CD4-positive, alpha-beta T cell treated with Interleukin-15 for 1 hour (primary cell): Measurements from ENCODE around the gene CDH16.
"Not testable (repeated sequence)": the region's sequence is repeated elsewhere in the genome, so short reads cannot be mapped to it uniquely, and the experiment has no call there.

Source experiments
- DNase-seq: peaks from one replicate; pipeline ENCODE4 v3.0.0-alpha.2; 2020

CDH16 gene

GRCh38 chr16:66946541-66946940, 27.9 kb upstream of the CDH16 start:
- no peak for DNase-seq

GRCh38 chr16:66945939-66946338, 27.3 kb upstream of the CDH16 start:
- DNase-seq: no peak

DNA sequence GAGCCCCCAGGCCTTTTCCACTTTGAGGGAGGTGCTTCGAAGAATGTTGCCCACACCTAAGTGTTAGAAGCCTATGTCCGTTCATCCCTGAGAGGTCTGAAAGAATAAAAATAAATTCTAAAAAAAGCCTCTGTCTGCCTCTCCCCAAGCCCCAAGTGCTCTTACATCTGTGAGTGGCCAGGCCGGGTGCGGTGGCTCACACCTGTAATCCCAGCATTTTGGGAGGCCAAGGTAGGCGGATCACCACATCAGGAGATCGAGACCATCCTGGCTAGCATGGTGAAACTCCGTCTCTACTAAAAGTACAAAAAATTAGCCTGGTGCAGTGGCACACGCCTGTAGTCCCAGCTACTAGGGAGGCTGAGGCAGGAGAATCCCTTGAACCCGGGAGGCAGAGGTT, 26.3 kb upstream of the CDH16 start:
- DNase-seq: not testable (repeated sequence)

DNA sequence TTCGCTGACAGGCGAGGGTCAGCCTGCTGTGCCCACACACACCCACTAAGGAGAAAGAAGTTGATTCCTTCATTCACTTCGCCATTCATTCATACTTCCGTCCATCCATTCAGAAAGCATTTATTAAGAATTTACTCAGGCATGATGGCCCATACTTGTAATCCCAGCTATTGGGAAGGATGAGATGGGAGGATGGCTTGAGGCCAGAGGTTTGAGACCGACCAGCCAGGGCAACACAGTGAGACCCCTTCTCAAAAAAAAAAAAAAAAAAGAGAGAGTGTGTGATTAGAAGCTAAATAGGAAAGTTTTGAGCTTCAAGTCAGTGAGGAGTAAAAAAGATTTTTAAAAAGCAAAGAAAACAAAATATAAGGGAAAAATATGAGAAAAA, 25.4 kb upstream of the CDH16 start:
- no peak for DNase-seq

DNA sequence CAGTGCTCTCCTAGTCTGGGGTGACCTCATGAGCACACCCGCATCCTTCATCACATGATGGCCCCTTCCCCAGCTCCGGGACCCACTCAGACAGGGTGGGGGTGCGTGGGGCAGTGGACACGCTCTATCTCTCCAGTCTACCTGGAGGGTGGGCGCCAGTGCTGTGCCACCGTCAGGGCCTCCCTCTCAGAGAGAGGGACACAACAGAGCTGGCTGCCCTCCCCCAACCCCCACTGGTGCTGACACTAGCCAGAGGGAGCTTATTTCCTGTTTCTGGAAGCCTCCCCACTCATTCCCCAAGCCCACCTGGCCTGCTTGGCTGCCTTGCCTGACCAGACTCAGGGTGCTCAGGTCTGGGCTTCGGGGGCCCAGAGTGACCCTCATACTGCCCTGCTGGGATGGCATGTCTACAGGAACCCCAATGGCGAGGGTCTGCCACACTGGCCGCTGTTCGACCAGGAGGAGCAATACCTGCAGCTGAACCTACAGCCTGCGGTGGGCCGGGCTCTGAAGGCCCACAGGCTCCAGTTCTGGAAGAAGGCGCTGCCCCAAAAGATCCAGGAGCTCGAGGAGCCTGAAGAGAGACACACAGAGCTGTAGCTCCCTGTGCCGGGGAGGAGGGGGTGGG, 24.9 kb upstream of the CDH16 start:
- DNase-seq: no peak

GRCh38 chr16:66942981-66943380, 24.3 kb upstream of the CDH16 start:
- no peak for DNase-seq

GRCh38 chr16:66940236-66940635, 21.6 kb upstream of the CDH16 start:
- no peak for DNase-seq

DNA sequence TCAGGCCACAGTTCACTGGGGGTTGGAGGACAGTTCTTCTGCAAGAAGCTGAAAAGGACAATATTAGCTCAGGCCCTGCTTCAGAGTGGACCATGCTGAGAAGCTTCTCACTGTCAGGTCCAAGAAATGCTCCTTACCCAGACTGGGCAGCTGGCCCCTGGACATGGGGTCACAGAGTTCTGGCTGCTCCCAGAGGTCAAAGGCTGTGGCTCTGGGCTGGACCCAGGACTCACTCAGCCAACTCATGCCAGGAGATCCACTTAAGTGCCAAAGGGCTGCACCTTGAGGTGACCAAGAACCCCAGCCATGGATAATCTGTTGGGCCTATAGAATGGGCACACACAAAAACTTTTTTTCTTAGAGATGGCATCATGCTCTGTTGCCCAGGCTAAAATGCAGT, 20.7 kb upstream of the CDH16 start:
- no peak for DNase-seq

DNA sequence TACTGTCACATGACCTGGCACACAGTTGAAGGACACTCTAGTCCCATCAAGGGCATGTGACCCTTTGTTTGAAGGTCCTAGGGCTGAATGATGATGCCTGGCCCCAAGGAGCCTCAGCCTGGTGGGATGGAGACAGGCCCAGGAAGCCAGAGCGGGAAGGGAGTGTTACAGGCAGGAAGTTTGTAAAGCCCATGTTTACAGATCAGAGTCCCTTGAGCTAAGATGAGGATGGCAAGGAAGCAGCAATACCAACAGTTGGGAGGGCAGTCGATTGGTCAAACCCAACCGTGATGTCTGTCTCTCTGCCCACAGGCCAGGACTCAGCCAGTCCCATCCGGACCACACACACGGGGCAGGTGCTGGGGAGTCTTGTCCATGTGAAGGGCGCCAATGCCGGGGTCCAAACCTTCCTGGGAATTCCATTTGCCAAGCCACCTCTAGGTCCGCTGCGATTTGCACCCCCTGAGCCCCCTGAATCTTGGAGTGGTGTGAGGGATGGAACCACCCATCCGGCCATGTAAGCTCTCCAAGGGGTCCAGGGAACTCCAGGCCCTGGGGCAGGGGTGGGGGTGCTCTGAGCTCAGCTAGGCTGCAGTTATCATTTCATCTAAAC, 19.1 kb upstream of the CDH16 start:
- DNase-seq: no peak

DNA sequence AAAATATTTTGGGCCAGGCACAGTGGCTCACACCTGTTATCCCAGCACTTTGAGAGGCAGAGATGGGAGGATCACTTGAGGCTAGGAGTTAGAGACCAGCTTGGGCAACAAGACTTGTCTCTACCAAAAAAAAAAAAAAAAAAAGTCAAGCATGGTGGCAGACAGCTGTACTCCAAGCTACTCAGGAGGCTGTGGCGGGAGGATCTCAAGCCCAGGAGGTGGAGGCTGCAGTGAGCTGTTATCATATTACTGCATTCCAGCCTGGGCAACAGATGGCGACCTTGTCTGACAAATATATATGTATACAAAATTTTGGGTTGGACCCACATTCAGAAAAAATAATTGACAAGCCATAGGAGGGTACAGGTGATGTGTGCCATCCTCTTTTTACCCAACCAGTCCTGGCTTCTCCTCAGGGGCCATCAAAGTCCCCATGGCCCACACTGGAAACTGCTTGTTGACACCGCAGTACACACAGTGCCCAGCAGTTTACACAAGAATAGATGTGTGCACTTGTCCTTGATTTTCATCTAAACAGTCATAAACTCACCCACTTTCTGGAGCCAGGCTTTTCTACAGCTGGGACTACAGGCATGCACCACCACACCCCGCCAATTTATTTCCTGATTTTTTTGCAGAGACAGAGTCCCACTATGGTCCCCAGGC, 18.3 kb upstream of the CDH16 start:
- DNase-seq: no peak

DNA sequence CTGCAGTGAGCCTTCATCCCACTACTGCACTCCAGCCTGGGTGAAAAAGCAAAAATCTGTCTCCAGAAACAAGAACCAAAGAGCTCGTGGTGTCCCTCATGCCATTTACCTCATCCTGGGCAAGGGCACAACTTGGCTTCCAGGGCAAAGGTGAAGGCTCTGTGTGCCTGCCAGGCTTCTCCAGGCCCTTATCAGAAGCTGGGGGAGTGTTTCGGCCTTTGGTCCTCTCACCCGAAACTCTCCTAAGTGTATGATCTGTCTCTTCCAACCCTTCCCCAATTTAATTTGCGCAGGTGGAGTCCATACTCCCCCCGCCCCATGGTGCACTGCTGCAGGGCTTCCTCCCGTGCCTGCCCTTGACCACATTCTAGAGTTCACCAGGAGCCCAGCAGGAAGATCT, 17.8 kb upstream of the CDH16 start:
- DNase-seq: no peak

GRCh38 chr16:66935314-66936011, 16.8 kb upstream of the CDH16 start, which contains the start of gene CES2:
TSS of gene CES2 (plus strand) at chr16:66935516. CDS start at chr16:66935636, 120 bp downstream.
- DNase-seq: no peak

DNA sequence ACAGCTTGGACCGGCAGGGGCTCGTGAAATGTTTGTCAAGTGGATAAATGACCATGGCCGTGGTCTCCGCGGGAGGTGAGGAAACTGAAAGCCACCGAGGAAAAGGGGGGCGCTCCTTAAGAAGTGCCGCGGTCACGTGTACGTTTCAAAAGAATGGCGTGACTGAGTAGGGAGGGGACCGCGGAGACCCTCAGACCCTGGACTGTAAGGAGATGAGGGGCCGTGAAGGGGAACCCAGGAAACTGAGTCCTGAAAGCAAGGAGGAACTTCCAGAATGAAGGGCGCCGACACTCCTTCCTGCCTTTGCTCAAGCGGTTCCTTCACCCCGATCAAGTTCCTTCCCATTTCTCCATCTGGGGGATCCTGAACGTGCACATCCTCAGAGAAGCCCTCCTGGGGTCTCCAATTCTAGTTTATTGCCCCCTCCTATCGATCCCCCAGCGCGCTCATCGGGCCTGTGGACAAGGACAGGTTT, 16.2 kb upstream of the CDH16 start:
- DNase-seq: not testable (repeated sequence)

GRCh38 chr16:66934138-66934838, 15.6 kb upstream of the CDH16 start, which contains the start of gene CIAO2B:
TSS of gene CIAO2B (minus strand) at chr16:66934402. CDS start at chr16:66934364, 38 bp downstream.
- peak; percentile 87 for DNase-seq

- DNase-seq: peak; percentile 35
Measured at GRCh38 chr16:66933776-66934137, 15.1 kb upstream of the CDH16 start.

DNA sequence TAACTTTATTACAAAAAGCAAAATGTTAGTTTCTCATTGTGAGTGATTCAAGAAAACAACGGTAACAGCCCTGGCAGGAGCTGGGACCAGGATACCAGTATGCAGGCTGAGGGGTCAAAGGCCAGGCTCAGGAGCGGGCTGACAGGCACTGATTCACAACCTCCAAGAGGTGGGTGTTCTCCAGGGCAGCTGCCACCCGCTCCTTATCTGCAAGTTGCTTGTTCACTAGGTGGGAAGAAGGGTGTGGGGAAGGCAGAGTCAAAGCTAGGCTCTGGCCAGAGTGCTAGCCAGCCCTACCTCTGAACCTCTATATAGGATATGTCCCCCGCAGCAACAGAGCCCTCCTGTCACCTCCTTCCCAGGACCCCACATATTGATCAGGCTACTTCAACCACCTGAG, 13.4 kb upstream of the CDH16 start:
- no peak for DNase-seq

DNA sequence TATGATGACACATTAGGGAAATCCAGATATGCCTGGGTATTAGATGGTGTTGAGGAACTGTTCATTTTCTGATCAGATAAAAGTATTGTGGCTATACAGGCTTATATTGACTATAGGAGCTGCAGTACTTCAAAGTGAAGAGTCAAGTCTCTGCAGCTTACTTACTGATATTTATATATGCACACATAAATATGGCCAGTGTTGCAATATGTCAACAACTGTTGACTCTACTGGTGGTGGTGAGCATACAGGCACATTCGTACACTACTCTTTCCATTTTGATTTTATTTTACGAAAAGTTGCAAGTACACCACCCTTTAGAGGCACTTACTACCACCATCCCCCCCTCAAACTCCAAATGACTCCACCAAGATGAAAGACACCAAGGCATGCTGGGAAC, 13.0 kb upstream of the CDH16 start:
- no peak for DNase-seq

GRCh38 chr16:66930189-66930588, 11.5 kb upstream of the CDH16 start:
- no peak for DNase-seq

DNA sequence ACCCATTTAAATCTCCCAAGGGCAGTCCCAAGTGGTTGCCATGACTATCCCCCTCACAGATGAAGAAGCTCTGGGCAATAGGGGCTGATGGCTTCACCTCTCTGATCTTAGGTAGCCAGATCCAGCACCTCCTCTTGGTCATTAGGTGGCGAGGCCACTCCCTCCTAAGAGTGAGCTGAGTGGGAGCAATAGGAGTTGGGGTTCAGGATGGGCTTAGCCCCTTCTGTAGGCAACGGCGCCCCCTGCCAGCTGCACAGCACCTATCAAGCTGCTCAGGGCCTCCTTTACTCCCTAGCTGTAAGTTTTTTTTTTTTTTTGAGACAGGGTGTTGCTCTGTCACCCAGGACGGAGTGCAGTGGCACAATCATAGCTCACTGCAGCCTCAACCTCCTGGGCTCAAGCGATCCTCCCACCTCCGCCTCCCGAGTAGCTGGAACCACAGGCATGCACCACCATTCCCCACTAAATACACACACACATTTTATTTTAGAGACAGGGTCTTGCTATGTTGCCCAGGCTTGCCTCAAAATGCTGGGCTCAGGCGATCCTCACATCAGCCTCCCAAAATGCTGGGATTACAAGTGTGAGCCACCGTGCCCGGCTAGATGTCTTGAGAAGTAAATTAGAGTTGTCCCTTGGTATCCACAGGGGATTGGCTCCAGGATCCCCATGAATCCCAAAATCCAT, 10.2 kb upstream of the CDH16 start:
- DNase-seq: no peak

DNA sequence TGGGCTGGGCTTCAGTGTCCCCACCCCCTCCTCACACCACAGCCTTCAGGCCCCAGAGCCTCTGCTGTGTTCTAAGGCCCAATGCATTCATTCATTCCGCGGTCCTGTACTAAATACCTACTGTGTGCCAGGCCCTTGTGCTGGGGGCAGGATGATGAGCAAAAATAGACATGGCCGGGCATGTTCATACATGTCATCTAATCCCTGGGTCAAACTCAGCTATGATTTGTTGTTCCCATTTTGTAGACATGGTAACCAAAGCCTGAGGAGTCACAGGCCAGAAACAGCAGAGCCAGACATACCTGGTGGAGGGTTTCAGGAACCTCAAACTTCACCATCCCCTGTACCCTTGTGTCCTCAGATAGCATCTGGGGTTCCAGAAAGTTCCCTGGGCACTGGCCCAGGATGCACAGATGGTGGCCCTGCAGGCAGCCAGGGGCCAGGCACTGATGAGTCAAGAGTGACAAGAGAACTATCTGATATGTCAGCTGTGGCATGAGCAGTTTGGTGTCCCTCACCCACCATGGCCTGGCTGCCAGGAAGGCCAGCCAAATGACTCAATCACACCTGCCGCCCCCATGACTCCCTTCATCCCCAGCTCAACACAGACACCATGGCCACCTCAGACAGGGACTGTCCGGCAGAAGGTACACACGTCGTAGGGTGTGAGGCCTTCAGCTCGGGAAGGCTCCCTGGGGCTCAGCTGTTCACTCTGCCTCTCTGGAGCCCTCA, 9.4 kb upstream of the CDH16 start:
- no peak for DNase-seq

- peak; percentile 35 for DNase-seq
Measured at GRCh38 chr16:66926961-66927436, 8.3 kb upstream of the CDH16 start.
